ENCODE data around the gene RNF220.

- TF ChIP-seq CTCF (conservative IDR thresholded peaks at IDR 0.05; ENCODE audit: low read depth, low read length) (no peak), EZH2phosphoT487 (IDR thresholded peaks at IDR 0.05; ENCODE audit: borderline replicate concordance, low read length) (no peak), EZH2 (IDR thresholded peaks at IDR 0.05; ENCODE audit: low read length, unreplicated experiment) (no peak)
These were observed 20.5 kb downstream of the RNF220 start for GRCh38 chr1:44425341-44426082.
